Activated gamma-delta T cell treated with anti-CD3 and anti-CD28 coated beads, Interleukin-2, amount 50 U/mL, for 16 hours (primary cell): ENCODE measurements around the gene TMPRSS3.

Source experiments
- DNase-seq: peaks from one replicate; pipeline ENCODE4 v3.0.0-alpha.2; 2020; ENCODE audit warnings: low read depth

The TMPRSS3 gene

DNA sequence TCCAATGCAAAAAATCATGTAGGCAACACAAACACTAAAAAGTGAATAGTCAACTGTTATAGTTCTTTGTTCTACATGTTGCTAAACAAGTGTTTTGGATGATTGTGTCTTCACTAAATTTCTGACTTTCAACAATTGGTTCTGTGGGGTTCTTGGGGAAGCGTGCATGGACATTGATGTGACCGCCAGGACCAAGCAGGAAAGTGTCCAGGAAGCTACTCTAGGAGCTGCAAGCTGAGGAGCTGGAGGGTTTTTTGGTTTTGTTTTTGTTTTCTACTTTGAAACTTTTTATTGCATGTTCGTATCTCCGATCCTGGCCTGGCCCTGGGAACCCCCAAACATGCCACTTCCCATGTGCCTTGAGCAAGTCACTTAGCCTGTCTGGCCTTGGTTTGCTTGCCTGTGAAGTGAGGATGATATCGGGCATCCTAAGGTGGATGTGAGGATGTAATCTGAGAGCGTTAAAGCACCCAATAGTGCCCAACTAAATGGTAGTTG is 8.0 kb downstream of the TMPRSS3 start:
- no peak for DNase-seq

DNA sequence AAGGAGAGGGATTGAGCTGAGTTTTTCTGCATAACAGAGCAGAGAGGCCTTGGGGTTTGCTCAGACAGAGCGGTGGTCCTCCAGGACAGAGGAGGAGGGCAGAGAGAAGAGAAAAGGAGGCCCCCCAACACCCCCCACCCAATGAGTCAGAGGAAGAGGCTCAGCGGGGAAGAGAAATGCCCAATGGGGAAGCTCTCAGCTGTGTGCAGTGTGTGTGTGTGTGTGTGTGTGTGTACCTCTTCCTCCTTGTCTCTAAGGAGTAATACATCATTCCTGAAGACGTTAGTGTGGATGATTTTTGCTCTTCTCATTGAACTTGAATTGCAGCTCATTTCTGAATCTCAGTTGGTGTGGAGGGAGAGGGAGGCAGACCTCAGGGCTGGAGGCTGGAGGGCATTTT is 8.7 kb downstream of the TMPRSS3 start:
- DNase-seq = no peak

DNA sequence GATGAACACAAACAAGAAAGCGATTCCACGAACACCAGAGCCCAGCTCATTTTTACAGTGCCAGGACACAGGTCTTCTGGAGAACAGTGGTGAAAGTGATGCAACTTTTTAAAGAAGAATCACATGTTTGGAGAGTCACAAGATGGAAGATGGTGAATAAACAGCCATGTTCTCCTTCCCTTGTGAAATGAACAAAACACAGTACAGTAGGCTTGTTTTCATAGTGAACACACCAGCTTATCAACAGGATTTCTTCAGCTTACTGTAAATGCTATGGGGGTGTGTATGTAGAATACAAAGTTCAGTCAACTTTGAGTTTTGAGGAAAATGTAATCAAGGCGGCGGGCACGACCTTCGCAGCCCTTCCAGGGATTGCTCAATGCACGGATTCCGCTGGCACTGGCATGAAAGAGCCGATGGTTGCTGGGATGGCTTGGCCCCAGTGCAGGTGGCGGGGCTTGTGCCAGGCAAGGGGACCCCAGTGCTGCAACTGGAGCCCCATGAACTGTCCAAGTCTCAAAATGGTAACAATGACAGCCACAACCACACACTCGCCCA is 9.7 kb downstream of the TMPRSS3 start:
- DNase-seq = no peak

DNA sequence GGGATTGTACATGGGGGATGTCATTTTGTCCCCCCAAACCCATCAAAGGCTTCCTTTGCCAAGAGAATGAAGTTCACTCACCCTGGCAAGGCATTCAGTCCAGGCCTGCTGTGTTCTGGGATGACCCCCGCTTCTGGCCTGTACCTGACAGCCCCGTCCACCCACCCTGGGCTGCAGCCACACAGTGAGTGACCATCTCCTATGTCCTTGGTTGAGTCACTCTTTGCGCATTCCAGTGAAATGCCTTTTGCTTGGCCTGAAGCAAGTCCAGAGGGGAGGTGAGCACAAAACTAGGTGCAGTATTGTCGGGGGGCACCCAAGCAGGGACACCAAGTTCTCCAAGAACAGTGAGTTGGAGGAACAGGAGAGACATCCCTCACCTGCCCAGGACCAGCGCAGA is 10.2 kb downstream of the TMPRSS3 start:
- no peak for DNase-seq

DNA sequence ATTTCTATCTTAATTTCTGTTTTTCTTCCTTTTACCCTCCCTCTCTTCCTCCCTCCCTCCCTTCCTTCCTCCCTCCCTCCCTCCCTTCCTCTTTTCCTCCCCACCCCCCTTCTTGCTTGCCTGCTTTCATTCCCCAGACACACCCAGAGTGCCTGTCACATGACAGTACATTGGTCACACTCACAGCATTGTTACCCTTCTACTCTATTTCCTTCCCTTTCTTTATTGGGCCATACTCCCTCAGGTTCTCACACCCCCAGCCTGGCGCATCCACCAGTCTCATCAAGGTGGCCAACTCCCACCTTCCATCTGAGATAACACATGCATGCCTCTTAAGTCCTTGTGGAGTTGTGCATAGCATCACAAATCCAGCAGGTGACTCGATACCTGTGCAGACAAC is 10.9 kb downstream of the TMPRSS3 start:
- no peak for DNase-seq

DNA sequence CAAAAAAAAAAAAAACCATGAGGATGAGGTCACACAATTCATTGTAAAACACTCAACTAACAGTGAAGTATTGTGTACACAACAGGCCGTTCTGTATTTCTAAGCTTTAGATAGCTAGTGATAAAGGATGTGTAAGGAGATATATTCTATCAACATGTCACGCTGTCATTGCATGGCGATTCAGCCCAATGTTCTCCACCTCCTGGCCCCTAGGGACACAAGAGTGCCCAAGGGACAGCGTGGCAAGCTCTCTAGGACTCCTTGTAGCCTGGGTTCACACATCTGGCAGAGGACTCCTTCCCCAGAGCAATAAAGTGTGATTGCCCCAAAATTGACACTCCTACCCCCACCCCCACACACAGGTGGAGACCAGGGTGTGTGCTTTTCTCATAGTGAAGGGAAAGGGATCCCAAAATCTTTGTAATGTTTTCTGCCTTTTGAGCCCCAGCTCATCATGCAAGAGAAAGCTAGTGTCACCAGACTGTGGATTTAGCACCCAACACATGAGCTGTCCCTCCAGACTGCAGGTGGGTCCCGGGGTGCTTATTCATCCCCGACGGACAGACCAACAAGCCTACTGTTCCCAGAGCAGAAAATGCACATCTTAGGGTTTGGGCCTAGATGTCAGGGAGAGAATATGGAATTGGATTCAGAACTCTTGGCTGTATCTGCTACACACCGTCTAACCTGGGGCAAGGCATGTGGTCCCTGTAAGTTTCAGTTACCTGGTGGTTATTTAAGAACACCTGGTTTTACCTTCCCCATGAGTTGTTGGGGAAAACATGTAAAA is 11.5 kb downstream of the TMPRSS3 start:
- no peak for DNase-seq

DNA sequence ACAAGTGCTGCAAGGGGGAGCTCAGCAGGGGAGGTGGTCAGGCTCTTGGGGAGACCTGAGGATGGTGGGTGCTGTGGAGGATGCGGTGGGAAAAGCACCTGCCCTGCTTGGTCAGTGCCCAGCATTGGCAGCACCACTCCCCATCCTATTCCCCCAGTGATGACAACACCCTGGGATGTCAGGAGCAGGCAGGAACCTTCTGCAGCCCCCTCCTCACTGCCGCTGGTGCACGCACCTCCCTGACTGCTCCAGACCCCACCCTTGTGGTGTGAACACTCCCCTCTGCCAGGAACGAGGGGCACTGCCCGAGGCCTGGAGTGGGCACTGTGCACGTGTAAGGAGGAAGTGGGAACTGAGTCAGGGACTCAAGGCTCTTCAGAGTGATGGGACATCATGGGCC is 12.5 kb downstream of the TMPRSS3 start:
- no peak for DNase-seq

DNA sequence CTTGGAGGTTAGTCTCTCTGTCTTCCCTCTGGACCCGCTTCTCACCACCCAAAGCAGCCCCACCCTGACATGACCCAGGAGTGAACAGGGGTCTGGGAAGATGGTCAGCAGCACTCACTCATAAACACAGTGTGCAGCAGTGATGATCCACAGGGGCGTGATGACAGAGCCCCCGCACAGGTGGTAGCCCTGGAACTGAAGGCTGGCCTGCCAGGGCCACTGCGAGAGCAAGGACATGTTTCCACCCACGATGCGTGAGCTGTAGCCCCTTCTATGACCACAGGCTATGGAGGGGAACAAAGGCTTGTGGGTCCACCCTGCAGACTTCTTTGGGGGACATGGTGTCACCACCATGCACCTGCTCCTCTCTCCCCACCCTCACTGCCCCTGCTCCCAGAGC is 12.9 kb downstream of the TMPRSS3 start:
- DNase-seq = no peak

DNA sequence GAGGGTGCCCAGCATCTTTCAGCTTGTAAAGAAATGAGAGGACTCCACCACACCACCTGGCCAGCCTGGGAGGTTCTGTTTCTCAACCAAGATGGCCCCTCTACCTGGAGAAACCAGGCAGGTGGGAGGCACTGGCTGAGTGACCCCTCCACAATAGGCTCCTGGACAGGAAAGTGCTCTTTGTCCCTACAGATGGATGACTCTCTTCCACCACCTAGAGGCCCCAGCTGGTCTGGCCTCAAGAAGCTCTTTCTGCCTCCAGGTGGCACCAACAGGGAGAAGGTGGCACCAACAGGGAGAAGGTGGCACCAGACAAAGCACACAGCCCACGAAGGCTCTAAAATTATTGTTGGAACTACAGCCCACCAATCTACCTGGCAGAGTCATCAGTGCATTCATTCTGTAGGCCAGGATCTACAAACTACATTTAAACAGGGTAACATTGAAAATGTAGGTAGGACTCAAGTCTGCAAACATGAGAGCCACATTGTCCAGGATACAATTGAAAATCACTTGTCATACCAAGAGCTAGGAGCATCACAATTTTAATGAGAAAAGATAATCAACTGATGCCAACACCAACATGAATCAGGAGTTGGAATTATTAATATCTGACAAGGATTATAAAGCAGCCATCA is 14.4 kb downstream of the TMPRSS3 start:
- DNase-seq = no peak

DNA sequence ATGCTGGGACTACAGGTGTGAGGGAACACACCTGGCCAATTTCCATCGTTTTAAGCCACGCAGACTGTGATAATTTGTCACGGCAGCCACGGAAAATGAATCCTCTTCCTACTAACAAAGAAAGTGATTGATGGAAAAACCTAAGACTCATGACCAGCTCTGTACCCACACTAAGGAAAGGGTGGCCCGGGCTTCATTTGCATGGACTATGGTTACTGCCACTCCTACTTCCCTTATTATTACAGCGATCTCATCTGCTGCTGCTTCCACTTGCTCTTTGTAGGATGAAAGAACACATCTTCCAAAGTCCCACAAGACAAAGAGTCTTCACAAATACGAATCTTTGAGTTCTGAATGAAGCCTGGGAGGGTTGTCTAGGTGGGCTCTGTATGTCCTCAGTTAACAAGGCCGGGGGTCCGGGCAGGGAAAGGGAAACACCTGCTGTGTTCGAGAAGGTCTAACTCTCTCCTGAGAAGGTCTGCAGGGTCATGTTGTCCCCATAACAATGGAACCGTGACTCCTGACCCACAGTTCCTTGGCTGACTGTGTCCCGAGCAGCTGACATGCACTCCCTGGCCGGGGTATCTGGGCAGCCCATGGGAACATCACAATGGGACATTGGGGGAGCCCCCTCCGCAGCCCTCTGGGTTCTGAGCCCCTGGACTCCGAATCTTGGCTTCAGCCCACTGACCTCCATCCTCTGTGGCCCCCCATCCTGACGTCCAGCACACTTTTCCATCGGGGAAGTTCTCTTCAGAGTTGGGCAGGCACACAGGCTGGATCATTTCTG is 16.2 kb downstream of the TMPRSS3 start:
- DNase-seq = no peak

DNA sequence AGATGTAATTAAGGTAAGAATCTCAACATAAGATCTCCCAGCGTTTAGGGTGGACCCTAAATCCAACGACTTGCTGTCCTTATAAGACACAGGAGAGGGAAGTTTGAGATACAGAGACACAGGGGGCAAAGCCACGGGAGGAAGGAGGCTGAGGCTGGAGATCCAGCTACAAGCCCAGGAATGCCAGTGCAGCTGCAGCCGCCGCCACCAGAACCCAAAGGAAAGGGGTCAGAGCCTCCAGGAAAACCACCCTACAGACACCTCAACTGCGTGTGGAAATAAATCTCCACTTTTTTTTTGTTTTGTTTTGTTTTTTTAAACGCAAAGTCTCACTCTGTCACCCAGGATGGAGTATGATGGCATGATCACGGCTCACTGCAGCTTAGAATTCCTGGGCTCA is 17.4 kb downstream of the TMPRSS3 start:
- no peak for DNase-seq

DNA sequence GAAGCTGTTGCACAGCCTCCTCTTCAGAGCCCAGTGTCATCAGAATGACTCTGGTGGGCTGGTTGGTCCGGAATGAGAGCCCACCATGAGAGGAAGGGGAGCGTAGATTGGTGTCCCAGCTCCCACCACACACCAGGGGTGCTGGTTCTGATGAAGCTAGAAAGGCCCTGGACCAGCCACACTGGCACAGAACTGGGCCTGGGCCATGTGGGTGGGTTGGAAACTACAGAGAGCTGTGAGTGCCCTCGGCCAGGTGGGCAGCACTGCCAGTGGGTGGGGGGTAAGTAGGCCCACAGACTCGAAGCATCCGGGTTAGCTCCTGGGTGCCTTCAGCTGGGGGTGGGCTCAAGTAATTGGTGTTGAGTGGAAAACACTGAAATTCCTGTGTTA is 17.9 kb downstream of the TMPRSS3 start:
- DNase-seq = no peak

DNA sequence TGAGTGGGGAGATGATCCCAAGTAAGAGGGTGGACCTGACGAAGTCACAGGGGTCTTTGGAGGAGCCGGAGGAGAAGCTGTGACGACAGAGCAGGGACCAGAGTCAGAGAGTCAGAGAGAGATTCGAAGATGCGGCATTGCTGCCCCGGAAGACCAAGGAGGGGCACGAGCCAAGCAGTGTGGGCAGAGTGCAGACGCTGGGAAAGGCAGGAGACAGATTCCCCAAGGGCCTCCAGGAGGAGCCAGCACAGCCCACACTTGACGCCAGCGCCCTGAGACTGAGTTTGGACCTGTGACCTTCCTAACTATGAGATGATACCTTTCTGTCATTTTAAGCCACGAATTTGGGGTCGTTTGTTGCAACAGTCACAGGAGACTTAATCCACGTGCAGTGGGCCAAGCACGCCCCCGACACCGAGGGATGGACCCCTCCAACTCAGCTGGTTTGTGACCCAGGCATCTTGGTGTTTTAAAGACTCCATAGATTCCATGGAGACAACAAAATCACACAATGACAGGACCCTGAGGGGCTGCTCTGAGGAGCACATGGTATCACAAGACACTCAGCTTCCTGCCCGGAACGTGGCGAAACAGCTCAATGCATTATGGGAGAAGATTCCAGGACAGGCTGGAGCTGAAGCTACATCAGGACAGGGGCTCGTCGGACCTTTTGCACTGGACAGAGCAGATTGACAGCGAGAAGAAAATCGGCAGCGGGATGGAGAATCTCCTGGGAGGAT is 18.5 kb downstream of the TMPRSS3 start:
- no peak for DNase-seq

DNA sequence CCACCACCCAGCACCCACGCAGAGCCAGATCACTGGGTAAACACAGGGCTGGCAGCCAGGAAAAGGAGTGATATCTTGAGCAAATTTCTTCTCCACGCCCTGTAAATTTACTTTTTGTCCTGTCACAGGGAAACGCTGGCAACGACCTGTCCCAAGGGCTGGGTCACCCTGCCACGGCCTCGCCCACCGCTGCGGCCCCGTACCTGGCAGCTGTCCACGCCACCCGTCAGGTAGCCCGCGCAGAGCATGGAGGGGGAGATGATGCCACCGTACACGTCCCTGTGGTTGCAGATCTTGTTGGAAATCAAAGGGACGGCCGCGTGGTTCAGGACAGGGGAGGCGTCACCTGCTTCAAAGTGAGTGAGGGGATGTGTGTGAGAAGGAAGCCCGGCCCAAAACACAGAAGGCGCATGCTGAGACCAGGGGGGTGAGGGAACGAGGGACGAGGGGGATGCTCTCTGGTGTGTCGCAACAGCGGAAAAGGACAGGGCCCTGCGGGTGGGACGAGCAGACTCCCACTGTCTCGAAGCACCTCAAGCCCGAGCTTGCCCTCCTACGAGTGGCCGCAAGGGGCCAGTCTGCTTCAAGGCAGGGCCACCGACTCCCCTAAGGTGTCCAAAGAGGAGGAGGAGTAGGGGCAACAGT is 19.4 kb downstream of the TMPRSS3 start:
- no peak for DNase-seq

DNA sequence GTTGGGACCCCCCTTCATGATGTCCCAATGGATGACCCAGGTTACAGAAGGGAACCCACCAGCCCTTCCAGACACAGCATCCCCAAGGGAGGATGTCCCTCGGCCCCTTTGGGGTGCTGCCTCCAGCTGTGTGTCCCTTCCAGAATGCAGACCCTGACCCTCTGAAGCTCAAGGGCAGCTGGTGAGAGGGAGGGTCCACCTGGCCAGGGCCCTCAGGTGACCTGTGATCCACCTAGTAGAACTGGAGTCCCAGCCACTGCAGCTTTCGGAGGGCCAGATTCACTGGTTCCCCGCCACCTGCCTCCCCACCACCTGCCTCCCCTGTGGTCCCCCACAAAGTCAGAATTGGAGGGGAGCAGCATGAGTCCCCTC is 19.9 kb downstream of the TMPRSS3 start:
- no peak for DNase-seq

DNA sequence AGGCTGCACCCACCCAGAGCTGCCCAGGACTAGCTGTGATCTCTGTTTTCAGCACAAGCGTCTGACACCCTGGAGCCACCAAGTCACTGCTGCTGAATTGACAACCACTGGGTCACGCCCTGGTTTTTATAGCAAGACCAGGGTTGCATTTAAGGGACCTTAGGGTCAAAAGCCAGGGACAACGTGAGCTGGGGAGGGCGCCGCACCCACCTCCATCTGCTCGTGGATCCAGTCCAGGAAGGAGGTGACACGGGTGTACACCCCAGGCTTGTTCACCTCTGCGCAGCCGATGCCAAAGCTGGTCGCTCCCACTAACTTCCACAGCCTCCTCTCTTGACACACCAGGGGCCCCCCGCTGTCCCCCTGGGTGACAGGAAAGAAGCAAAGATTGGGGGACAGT is 20.3 kb downstream of the TMPRSS3 start:
- DNase-seq = no peak

DNA sequence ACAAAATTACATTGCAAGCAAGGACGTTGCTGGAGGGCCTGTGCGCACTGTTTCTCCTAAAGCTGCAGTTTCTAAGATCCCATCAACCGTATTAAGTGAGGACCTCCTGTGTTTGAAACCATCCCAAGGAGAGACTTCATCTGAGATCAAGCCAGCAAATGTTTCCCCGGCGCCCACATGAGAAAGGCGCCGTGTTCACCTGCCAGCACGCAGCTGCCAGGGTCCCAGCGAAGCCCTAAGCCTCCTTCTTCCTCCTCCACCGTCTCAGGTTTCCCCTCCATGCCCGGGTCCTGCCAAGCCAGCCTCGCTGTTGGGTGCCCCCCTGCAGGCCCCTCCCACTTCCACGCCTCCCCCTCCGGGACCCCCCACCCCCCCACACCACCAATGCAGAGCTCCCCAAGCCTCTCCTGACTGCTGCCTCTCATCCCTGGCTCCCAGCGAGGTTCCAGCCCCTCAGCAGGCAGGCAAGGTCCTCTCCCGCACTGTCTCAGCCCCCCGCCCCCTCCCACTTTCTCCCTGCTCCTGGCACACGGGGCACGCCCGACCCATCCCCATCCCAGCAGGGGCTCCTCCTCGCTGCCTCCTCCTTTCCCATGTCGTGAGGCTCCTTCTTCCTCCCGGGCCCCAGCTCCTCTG is 20.9 kb downstream of the TMPRSS3 start:
- DNase-seq = no peak

DNA sequence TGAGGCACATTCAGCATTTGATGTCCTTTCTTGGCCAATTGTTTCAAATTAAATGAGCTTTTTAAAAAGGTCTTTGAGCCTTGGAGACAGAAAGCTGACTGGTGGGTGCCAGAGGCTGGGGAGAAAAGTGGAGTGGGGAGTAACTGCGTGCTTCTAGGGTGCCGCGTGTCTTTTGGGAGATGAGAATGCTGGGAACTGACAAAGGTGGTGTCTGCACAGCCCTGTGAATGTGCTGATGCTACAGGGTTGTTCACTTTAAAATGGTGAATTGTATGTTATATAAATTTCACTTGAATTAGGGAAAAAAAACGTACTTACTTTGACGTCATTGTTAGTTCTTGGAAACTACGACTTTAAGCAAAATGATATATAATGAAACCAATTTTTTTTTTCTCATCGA is 21.4 kb downstream of the TMPRSS3 start:
- DNase-seq = no peak

DNA sequence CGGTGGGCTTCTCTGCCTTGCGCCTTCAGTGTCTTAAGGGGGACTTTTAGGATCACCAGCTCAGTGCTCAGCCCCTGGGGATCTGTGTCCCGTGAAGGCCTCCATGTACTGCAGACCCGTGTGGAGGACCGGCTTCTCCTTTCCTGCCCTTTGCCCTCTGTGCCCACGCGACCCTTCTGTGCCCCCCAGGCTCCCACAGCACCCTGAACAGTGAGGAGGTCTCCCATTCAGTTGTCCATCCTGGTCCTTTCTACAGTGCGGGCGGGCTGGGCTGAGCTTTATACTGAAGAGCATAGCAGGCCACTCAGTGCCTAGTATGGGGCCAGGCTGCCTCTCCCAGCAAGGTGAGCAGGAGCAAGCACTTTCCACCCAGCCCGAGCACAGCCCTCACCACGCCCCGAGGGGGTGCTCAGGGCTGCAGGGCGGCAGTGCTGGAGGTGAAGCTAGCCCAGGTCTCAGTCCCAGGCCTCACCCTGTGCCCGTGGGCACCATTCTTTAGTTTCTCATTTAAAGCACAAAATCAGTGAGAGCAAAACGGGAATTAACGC is 21.9 kb downstream of the TMPRSS3 start:
- no peak for DNase-seq

DNA sequence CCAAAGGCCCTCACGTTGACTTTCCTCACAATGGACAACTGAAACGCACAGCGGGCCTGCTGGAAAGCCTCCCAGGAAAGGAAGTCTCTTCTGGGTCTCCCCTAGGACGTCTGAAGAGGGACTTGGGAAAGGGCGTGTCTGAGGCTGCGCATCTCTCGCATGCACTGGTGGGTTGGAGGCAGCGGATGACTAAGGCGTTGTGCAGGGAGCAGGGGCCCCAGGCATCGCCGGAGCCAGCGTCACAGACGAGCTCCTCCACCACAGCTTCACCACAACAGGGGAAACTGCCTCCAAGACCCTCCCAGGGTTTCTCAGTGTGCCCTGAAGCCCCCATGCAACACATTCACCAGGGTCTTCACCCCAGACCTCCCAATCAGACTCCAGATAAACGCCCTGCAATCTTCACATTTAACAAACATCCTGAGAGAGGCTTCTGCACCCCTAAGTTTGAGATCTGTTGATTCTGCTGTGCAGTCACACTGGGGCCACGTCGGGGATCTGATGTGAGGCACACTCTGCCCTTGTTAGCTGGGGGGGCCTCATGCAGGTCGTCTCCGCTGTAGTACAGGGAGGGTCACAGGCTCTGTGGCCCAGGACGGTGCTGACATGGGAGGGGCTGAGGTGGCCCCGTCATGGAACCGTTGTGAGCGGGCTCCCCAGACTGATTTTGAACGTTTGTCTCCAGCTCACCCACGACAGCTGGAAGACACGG is 22.5 kb downstream of the TMPRSS3 start:
- DNase-seq = no peak
